GM12874 (cell line): ENCODE measurements around the gene FAM221B.

Experiments used
- TF ChIP-seq, protein P1 (sequence below): IDR thresholded peaks from 2 replicates; pipeline ENCODE4 v1.5.1; 2011; ENCODE audit warnings: low read depth, mild to moderate bottlenecking, control low read depth, low read length, moderate library complexity; ENCODE audit not compliant: insufficient read depth

The FAM221B gene

DNA sequence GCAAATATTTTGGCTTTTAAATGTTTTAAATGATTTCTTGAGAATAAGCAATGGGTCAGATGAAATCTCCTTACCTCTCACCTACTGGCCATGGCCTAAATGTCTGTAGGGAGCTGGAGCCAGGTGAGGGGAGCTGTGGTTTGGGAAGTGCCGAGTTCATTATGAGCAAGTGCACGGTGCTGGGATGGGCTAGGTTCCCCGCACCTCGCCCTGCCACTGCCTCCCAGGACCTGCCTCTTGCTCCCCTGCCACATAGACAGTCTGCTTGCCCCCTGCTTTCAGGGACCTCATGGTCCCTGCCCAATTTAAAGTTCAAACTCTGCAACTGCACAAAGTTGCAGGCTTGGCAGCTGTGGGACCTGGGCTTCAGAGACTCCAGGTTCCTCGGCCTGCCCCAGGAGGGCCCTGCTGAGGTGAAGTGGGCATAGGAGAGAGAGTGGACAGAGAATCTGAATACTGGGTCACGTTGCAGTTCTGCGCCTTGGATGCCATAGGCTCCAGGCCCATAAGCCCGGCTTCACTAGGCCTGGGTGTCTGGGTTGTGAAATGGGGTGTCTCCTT is 36.2 kb upstream of the FAM221B start:
- TF ChIP-seq, protein P1, sequence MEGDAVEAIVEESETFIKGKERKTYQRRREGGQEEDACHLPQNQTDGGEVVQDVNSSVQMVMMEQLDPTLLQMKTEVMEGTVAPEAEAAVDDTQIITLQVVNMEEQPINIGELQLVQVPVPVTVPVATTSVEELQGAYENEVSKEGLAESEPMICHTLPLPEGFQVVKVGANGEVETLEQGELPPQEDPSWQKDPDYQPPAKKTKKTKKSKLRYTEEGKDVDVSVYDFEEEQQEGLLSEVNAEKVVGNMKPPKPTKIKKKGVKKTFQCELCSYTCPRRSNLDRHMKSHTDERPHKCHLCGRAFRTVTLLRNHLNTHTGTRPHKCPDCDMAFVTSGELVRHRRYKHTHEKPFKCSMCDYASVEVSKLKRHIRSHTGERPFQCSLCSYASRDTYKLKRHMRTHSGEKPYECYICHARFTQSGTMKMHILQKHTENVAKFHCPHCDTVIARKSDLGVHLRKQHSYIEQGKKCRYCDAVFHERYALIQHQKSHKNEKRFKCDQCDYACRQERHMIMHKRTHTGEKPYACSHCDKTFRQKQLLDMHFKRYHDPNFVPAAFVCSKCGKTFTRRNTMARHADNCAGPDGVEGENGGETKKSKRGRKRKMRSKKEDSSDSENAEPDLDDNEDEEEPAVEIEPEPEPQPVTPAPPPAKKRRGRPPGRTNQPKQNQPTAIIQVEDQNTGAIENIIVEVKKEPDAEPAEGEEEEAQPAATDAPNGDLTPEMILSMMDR = no peak

- TF ChIP-seq, protein P1 = no peak
Observed at GRCh38 chr9:35863583-35863982, 35.1 kb upstream of the FAM221B start.

- TF ChIP-seq, protein P1 = no peak
Observed at GRCh38 chr9:35862328-35862727, 33.8 kb upstream of the FAM221B start.

DNA sequence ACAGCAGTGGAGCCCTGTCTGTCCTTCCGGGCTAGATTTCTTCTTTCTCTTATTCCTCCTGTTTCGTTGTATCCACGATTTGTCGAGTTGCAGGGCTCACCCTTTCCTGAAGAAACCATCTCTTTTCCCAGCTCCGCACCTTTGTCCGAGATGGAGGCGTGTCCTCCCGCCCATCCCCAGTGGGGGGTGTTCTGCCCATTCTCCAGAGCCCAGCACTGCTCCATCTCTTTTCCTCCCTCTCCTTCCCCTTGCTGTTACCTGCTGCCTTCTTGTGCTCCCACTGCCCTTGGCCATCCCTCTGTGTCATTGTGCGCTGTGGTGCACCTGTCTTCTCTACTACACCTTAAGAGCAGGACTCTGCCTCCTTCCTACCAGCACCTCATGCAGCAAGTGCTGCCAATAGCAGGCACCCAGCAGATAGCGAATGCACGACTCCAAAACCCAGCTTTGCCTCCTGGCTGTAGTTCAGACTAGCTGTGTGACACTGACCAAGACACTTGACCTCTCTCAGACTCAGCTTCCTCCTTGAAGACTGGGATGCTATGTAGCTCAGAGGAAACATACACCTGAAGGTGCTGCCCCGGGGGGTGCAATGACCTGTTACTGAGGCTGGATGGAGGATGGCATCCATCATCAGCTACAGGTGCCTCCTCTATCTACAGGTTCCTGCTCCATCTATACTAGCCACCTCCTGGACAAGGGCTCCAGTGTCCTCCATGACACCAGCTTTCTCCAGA is 32.8 kb upstream of the FAM221B start:
- TF ChIP-seq, protein P1 = no peak

- TF ChIP-seq, protein P1 = no peak
Observed at GRCh38 chr9:35859990-35860339, 31.4 kb upstream of the FAM221B start.

DNA sequence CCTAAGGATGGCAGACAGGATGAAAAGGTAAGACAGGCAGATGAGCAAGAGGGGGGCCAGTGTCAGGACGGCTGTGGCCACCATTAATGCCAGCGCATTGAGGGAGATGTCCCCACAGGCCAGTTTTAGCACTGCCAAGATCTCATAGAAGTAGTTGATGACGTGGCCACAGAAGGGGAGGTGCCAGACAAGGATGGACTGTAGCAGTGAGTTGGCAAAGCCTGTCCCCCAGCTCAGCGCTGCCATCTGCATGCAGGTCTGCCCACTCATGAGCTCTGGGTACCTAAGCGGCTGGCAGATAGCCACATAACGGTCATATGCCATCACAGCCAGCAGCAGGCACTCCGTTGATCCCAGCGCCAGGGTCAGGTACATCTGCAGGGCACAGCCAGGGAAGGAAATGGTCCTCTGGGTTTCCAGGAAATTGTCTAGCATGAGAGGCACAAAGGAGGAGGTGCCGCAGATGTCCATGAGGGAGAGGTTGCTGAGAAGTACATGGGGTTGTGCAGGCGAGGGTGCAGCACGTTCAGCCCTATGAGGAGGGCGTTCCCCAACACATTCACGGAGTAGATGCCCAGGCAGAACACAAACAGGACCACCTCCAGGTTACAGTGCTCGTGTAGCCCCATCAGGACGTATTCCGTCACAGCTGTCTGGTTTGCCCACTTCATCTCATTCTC is 30.9 kb upstream of the FAM221B start:
- TF ChIP-seq, protein P1 = no peak

- TF ChIP-seq, protein P1 = no peak
Observed at GRCh38 chr9:35858458-35858857, 29.9 kb upstream of the FAM221B start.
